IgD-negative memory B cell (primary cell): Measurements from ENCODE around the gene LYSMD1. TPM values are rescaled to one million over a fixed set of nuclear protein-coding genes. Genes with fewer than 3 reads are reported as not detected.
"Not testable (repeated sequence)": the region's sequence is repeated elsewhere in the genome, so short reads cannot be mapped to it uniquely, and the experiment has no call there.

Experiments
- H3K27ac Mint-ChIP-seq, 3 donors: one replicate each; pipeline ENCODE4 v1.8.0; 2020 to 2022; ENCODE audit warnings: mild to moderate bottlenecking in 3 of 3, mixed read lengths in 3 of 3, moderate library complexity in 1 of 3
- H3K27me3 Mint-ChIP-seq: one replicate; pipeline ENCODE4 v1.8.0; 2021; ENCODE audit warnings: mixed read lengths
- H3K36me3 Mint-ChIP-seq: one replicate; pipeline ENCODE4 v1.8.0; 2020; ENCODE audit warnings: mild to moderate bottlenecking, mixed read lengths
- H3K4me1 Mint-ChIP-seq, 3 donors: one replicate each; pipeline ENCODE4 v1.8.0; 2020 to 2022; ENCODE audit warnings: mixed read lengths in 3 of 3, mild to moderate bottlenecking in 1 of 3
- H3K4me3 Mint-ChIP-seq, 4 donors: one replicate each; pipeline ENCODE4 v1.8.0; 2020 to 2022; ENCODE audit warnings: mild to moderate bottlenecking in 4 of 4, mixed read lengths in 4 of 4, moderate library complexity in 3 of 4
- H3K9me3 Mint-ChIP-seq, 3 donors: one replicate each; pipeline ENCODE4 v1.8.0; 2020 to 2021; ENCODE audit warnings: mixed read lengths in 3 of 3, mild to moderate bottlenecking in 1 of 3
- polyA plus RNA-seq: library from polyadenylated mRNA; unstranded; fragments of 300-500 nt; fragmentation: Illumina TruSeq; gene quantifications from one replicate; pipeline ENCODE4 v1.2.3, GENCODE V29; 2021

Gene LYSMD1
- polyA plus RNA-seq, 1 donor from 2014 or later: 0.69 TPM

DNA sequence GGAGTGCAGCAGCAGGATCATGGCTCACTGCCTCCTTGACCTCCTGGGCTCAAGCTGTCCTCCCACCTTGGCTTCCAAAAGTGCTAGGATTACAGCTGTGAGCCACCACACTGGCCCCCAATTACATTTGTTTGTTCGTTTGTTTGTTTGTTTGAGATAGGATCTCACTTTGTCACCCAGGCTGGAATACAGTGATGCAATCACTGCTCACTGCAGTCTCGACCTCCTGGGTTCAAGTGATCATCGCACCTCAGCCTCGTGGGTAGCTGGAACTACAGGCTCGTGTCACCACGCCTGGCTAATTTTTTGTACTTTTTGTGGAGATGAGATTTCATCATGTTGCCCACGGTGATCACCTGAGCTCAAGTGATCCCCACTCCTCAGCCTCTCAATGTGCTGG lies 26.3 kb upstream of the LYSMD1 start:
- H3K4me3 Mint-ChIP-seq: peak overlapping the region in 1 of 4 donors; percentile 68
- H3K4me1 Mint-ChIP-seq: peaks cover 20 to 35% (median 25%) of the 10 kb centered on the region in 3 donors
- peaks cover 3% of the 10 kb centered on the region for H3K27me3 Mint-ChIP-seq
- H3K36me3 Mint-ChIP-seq: peaks cover 5% of the 10 kb centered on the region
- H3K27ac Mint-ChIP-seq: peak overlapping the region in 1 of 3 donors; percentile 67
- H3K9me3 Mint-ChIP-seq: no peaks in the 10 kb centered on the region

DNA sequence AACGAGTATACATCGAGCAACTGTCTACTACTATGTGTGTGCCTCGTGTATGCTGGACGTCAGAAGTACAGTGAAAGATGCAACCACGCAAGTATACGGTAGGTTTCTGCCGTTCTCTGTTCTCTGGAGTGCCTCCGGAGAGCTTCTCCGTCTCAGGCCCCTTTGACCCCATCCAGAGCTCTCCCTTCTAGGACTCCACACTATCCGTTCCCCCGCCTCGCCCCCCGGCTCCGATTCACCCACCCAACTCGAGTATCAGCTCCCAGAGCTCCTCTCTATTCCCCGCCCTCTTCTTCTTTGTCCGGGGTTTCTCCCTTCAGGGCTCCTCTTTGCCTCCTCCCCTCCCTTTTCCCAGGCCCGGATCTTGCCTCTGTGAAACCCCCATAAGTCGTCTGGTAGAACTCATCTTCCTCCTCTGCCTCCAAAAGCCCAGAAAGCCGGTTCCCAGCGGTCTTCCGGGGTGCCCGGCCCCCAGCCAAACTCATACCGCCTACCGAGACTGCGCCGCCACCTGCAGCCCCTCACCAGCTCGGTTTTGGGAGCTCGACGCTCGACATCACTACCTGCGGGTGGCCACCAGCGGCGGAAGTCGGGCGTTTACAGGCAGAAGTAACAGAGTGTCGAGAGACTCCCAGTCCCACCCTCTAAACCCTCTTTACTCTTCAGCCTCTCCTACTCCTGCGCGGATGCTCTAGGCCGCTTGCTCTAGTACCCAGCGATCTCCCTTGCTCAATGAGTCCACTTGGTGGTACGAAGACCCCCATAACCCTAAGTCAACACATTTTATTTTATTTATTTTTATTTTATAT lies 24.1 kb upstream of the LYSMD1 start, which contains the start of gene VPS72:
VPS72 (minus strand) TSS at position 561 of the 809 bp plus-strand sequence; CDS start at position 485, 76 bp downstream.
- Mint-ChIP-seq H3K4me1 (peaks cover 18 to 29% (median 27%) of the 10 kb centered on the region in 3 donors), H3K36me3 (peaks cover 3% of the 10 kb centered on the region), H3K4me3 (peak within 1 kb of the TSS; percentile 98 to 100 (median 100)), H3K9me3 (no peaks in the 10 kb centered on the region), H3K27ac (peak within 1 kb of the TSS; percentile 97 to 99 (median 98)), H3K27me3 (peaks cover 2% of the 10 kb centered on the region)

DNA sequence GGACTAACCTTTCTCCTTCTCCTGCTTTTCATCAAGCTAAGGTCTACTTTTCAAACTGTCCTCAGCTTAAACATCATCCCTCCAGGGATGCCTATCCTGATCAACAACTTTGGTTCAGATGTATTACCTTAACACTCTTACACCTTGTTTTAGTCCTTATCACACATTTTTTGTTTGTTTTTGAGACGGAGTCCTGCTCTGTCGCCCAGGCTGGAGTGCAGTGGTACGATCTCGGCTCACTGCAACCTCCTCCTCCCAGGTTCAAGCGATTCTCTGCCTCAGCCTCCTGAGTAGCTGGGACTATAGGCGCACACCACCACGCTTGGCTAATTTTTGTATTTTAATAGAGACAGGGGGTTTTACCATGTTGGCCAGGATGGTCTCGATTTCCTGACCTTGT lies 23.0 kb upstream of the LYSMD1 start:
- peak overlapping the region; percentile 98 to 100 (median 100) for H3K4me3 Mint-ChIP-seq
- not testable (repeated sequence) for H3K9me3 Mint-ChIP-seq, H3K36me3 Mint-ChIP-seq, H3K27me3 Mint-ChIP-seq
- peak overlapping the region in 1 of 3 donors; percentile 86 for H3K27ac Mint-ChIP-seq
- H3K4me1 Mint-ChIP-seq: peaks cover 18 to 29% (median 27%) of the 10 kb centered on the region in 3 donors

DNA sequence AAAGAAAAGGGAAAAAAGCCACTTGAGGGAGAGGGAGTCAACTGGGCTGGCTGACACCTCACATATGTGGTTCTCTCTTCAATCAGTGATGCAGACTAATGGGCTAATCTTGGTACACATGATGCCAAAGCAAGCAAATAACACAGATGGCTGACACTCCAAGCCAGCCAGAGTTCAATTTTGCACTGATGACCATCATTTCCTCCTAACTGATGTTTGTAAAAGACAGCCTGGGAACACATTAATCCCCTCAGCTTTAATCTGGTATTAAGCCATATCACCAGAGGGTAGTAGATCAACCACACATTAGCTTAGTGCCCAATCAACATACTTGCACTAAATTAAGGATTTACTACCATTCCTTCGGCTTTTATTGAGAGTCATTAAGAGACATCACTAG lies 21.5 kb upstream of the LYSMD1 start:
- Mint-ChIP-seq H3K27me3 (no peaks in the 10 kb centered on the region), H3K4me3 (peak overlapping the region in 1 of 4 donors; percentile 32), H3K4me1 (peaks cover 18 to 29% (median 27%) of the 10 kb centered on the region in 3 donors), H3K36me3 (peaks cover 3% of the 10 kb centered on the region), H3K27ac (no peak overlapping the region), H3K9me3 (no peaks in the 10 kb centered on the region)

DNA sequence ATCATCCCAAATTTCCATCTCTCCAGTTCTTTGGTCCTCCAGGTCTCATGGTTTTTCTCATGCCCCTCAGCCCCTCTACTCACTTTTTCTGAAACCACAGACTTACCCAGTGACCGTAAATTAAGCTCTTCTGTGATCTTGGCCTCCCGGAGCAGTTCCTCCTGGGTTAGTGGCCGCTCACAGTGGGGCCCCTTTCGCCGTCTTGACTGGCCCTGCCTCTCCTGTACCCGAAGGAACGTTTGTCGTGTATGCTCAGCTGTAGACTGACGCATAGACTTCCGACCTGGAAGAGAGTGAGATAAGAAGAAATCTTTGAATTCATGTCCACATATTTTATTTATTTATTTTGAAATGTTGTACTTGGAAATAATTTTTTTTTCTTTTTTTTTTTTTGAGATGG lies 18.5 kb upstream of the LYSMD1 start:
- Mint-ChIP-seq H3K27me3 (no peaks in the 10 kb centered on the region), H3K4me1 (peaks cover 9 to 20% (median 11%) of the 10 kb centered on the region in 3 donors), H3K27ac (no peak overlapping the region), H3K36me3 (peaks cover 4% of the 10 kb centered on the region), H3K9me3 (no peaks in the 10 kb centered on the region), H3K4me3 (no peak overlapping the region)

DNA sequence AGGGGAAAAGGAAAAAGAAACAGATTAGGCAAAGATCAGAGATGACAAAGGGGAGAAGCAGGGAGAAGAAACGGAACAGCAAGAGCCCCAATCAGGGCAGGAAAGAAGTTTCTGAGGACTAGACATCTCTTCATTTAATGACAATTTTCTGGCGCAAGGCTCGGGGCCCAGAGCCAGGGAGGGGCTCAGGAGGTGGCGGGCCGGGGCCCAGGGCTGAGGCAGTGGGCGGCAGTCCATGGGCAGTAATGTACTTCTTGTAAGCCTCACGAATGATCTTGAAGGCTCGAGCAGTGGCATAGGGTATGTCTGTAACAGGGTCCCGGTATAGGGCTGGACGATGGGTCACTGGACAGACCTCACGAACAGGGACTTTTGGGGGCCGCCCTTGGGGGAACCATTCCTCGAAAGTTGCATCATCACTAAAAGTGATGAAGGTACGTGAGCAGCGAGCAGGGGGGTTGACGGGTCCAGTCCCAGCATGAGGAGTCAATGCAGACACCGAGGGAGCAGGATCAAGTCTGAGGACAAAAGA lies 10.9 kb upstream of the LYSMD1 start:
- Mint-ChIP-seq H3K36me3 (peaks cover 4% of the 10 kb centered on the region), H3K27ac (no peak overlapping the region), H3K4me3 (no peak overlapping the region), H3K27me3 (no peaks in the 10 kb centered on the region), H3K4me1 (no peaks in the 10 kb centered on the region), H3K9me3 (no peaks in the 10 kb centered on the region)

DNA sequence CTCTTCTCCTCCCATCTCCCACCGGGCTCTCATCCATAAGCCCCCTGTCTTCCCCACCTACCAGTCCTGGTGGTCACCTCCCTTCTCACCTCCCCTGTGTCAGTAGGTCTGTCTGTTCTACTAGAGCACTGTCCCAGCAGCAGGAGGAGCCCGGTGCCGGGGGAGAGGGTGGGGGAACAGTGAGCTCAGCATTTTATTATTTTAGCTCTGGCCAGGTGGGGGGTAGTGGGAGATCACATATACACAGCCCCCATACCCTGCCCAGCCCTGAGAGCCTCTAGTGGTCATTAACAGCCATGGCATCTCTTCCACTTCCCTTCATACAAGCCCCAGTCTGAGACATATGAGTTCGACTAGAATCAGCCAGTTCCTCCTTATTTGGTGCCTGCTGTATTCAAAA lies 10.2 kb upstream of the LYSMD1 start, which contains the start of gene TMOD4:
TMOD4 (minus strand) TSS at position 119 of the 400 bp plus-strand sequence. CDS start 1,106 bp downstream, outside the sequence.
- Mint-ChIP-seq H3K4me1 (no peaks in the 10 kb centered on the region), H3K36me3 (peaks cover 3% of the 10 kb centered on the region), H3K4me3 (no peak within 1 kb of the TSS), H3K27ac (peak within 1 kb of the TSS in 1 of 3 donors; percentile 53), H3K9me3 (no peaks in the 10 kb centered on the region), H3K27me3 (no peaks in the 10 kb centered on the region)

DNA sequence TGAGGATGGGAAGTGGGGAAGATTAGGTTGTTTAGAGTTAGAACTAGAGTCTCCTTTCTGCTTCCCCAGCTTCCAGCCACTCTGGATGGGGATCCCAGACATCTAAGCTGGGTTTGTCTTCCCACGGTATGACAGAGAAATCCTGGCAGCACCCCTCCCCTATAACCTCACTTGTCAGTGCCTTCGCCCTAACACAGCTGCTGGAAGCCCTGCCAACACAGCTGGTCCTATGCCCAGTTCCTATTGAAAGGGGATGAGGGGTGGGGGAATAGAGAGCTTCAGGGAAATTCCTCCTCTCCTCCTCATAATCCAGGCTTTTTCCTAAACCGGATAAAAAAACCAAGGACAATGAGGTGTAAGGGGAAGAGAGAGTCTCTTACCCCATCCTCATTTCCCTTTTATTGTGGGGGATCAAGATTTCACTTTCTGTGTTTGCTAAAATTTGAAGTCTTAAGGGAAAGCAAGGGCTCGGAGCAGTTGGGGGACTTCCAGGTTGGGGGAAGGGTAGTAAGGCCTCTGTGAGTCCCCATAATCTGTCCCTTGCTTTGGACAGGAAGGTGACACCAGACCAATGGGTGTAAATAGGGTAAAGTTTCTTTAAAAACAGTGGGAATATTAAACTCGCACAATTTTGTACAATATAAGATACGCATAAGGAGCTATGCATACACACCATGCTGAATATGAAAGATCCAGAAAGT lies 9.5 kb upstream of the LYSMD1 start:
- Mint-ChIP-seq H3K9me3 (no peaks in the 10 kb centered on the region), H3K27me3 (no peaks in the 10 kb centered on the region), H3K36me3 (no peaks in the 10 kb centered on the region), H3K4me1 (no peaks in the 10 kb centered on the region), H3K4me3 (no peak overlapping the region), H3K27ac (peak overlapping the region in 1 of 3 donors; percentile 53)

DNA sequence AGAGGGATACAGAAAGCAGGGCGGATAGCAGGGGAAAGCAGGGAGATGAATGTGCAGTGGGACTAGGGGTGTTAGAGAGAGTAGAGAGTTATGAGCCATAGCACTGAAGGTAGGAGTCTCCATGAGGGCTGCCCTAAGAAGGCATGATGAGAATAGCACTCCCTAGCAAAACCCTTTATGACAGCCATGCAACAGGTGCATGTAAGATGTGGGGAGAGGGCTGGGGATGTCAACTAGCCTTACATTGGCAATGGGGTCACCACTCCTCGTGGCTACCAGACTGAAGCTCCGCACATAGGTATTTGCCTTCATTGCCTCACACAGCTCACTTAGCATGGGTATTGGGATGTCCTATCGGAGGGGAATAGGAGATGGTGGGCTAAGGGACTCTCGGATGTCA lies 5.5 kb upstream of the LYSMD1 start:
- Mint-ChIP-seq H3K4me3 (peak overlapping the region in 1 of 4 donors; percentile 2), H3K4me1 (peaks cover 0 to 10% (median 5%) of the 10 kb centered on the region in 3 donors)

DNA sequence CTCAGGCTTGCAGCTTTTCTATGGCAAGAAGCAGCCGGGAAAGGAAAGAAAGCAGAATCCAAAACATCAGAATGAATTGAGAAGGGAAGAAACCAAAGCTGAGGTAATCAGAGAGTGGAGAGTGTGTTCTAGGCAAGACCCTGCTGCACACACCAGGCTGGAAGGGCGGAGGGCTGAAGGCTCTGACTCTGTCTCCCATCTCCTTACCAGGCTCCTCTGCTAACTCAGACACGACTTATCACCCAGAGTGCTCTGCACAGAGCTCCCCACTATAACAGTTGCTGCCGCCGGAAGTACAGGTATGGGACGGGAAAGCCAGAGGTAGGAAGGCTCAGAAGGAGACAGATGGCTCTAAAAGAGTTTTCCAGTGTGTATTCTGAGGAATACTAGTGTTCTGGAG lies 1.4 kb upstream of the LYSMD1 start:
- H3K4me1 Mint-ChIP-seq: peaks cover 18 to 21% (median 20%) of the 10 kb centered on the region in 3 donors
- H3K36me3 Mint-ChIP-seq: peaks cover 8% of the 10 kb centered on the region
- peak overlapping the region; percentile 95 to 99 (median 96) for H3K4me3 Mint-ChIP-seq

More for the DNA sequence above, 5.5 kb upstream of the LYSMD1 start:
- Mint-ChIP-seq H3K27me3 (no peaks in the 10 kb centered on the region), H3K9me3 (no peaks in the 10 kb centered on the region), H3K36me3 (peaks cover 2% of the 10 kb centered on the region), H3K27ac (peak overlapping the region in 1 of 3 donors; percentile 58)

DNA sequence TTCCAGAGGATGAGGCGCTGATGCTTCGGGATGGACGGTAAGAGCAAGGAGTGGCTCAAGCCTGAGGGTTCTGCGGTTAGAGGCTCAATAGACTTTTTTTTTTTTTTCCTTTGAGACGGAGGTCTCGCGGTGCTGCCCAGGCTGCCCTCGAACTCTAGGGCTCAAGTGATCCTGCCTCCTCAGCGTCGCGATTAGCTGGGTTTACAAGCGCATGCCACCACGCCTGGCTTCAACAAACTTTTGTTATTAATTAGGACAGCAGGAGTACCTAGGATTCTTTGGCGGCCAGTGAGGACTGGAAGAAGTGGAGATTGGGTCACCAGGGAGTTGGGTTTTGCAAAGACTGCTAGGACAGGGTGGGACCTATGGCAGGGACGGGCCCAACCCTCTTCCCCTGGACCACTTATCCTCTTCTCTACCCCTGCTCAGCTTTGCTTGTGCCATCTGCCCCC lies 829 bp upstream of the LYSMD1 start:
- peaks cover 1% of the 10 kb centered on the region for H3K27me3 Mint-ChIP-seq
- peaks cover 0 to 2% (median 0%) of the 10 kb centered on the region in 3 donors for H3K9me3 Mint-ChIP-seq
- H3K4me1 Mint-ChIP-seq: peaks cover 20 to 26% (median 23%) of the 10 kb centered on the region in 3 donors
- H3K36me3 Mint-ChIP-seq: peaks cover 11% of the 10 kb centered on the region
- H3K4me3 Mint-ChIP-seq: peak overlapping the region; percentile 95 to 99 (median 96)
- H3K27ac Mint-ChIP-seq: peak overlapping the region; percentile 97 to 100 (median 98)

More for the DNA sequence above, 1.4 kb upstream of the LYSMD1 start:
- Mint-ChIP-seq H3K9me3 (peaks cover 0 to 2% (median 0%) of the 10 kb centered on the region in 3 donors), H3K27ac (peak overlapping the region in 2 of 3 donors; percentile 84 to 97), H3K27me3 (peaks cover 1% of the 10 kb centered on the region)

DNA sequence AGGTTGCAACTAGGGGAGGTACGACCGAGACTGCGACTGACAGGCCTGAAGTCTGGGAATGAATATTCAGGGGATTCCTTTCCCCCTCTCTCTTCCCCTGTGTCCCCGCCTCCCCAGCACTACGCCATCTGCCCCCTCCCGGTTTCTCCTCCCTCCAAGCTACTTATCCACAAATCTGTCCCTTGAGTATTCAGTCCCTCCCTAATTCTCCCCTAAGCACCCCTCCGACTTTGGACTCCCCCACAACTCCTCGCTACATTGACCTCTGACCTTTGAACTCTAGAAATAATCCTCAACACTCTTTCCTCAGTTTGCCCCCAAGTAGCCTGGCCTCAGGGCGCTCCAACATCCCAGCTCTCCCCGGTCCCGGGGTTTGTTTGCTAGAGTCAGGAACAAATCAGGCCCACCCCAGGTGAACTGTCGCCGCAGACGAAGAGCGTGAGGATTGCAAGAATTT lies 393 bp downstream of the LYSMD1 start:
- peaks cover 21 to 27% (median 24%) of the 10 kb centered on the region in 3 donors for H3K4me1 Mint-ChIP-seq
- H3K27ac Mint-ChIP-seq: peak overlapping the region; percentile 97 to 100 (median 98)
- H3K9me3 Mint-ChIP-seq: peaks cover 0 to 2% (median 0%) of the 10 kb centered on the region in 3 donors
- peak overlapping the region; percentile 95 to 99 (median 96) for H3K4me3 Mint-ChIP-seq
- peaks cover 1% of the 10 kb centered on the region for H3K27me3 Mint-ChIP-seq
- H3K36me3 Mint-ChIP-seq: peaks cover 11% of the 10 kb centered on the region

DNA sequence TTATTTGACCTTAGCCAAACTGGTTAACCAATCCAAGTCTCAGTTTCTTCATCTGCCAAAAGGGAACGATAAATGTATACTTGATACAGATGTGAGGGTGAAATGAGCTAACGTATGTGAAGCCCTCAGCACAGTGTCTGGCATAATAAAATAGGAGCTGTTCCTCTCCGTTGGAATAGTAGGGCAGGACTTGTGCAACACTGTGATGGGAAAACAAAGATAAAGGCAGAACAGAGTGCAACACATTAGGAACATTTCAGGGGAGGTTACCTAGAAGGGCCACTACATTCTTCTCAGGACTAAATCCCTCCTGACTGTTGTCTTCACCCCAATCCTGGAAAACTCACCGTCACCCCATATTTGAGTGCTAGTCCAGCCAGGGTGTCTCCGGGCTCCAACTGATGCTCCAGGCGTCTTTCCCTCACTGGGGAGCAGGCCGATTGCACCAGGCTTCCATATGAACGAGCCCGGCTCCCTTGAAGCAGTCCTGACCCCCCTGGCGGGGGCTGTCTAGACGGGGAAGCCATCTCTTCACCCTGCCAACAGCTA lies 896 bp downstream of the LYSMD1 start:
- Mint-ChIP-seq H3K27ac (peak overlapping the region in 2 of 3 donors; percentile 59), H3K9me3 (peaks cover 0 to 2% (median 0%) of the 10 kb centered on the region in 3 donors), H3K4me1 (peaks cover 21 to 29% (median 25%) of the 10 kb centered on the region in 3 donors), H3K36me3 (peaks cover 11% of the 10 kb centered on the region), H3K4me3 (peak overlapping the region; percentile 13 to 99 (median 96)), H3K27me3 (peaks cover 1% of the 10 kb centered on the region)

DNA sequence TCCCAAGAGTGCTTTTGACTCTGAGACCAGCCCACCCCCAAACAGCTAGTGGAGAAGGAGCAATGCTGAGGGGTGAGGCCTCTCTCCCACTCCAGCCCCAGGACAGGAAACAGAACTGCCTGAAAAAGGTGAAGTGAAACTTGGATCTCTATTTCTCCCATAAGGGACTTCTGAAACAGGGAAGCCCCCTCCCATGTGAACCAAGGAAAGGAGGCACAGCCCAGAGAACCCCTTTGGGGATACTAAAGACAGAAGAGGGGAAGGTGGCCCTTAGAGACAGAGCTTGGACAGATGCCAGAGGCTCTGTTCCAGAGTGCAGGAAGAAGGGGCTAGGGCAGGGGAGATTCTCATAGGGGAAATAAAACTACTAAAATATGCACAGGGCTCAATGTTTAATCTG lies 6.3 kb downstream of the LYSMD1 start:
- H3K9me3 Mint-ChIP-seq: no peaks in the 10 kb centered on the region
- peaks cover 13% of the 10 kb centered on the region for H3K36me3 Mint-ChIP-seq
- H3K27ac Mint-ChIP-seq: peak overlapping the region in 2 of 3 donors; percentile 72 to 78
- peak overlapping the region in 2 of 4 donors; percentile 49 to 86 for H3K4me3 Mint-ChIP-seq
- no peaks in the 10 kb centered on the region for H3K27me3 Mint-ChIP-seq
- peaks cover 34 to 38% (median 36%) of the 10 kb centered on the region in 3 donors for H3K4me1 Mint-ChIP-seq
